Naive thymus-derived CD4-positive, alpha-beta T cell (primary cell): ENCODE measurements around the gene NUTM1. TPM values are rescaled to one million over a fixed set of nuclear protein-coding genes. Genes with fewer than 3 reads are reported as not detected.

Source experiments
- ATAC-seq: fragments of 150-1000 bp; cut with Tn5 transposase; 2 replicates; pipeline ENCODE4 v1.10.0; 2021; ENCODE audit warnings: mild to moderate bottlenecking, moderate library complexity
- CTCF ChIA-PET: fragments of 350-600 bp; sonication (Branson Sonifier 250); formaldehyde crosslinking; loops from one replicate; lab custom pipeline; 2021; ENCODE audit warnings: antibody characterized with exemption; lab: Charles Lee
- POLR2A ChIA-PET: fragments of 350-600 bp; sonication (Branson Sonifier 250); formaldehyde crosslinking; loops from one replicate; lab custom pipeline; 2021; ENCODE audit warnings: antibody characterized with exemption, inconsistent platforms; lab: Charles Lee
- DNase-seq, 9 donors: peaks; one replicate each; pipeline versions ENCODE4 v3.0.0 to v3.0.0-alpha.2; 2020 to 2022; ENCODE audit warnings: mixed read lengths in 1 of 9
- H3K27ac ChIP-seq: one replicate; pipeline ENCODE4 v1.7.0; 2013; ENCODE audit warnings: mild to moderate bottlenecking, low read depth, low read length, moderate library complexity
- H3K27me3 ChIP-seq, 2 donors: one replicate each; pipeline ENCODE4 v1.7.0; 2013; ENCODE audit warnings: low read length in 2 of 2, mild to moderate bottlenecking in 2 of 2, moderate library complexity in 2 of 2; ENCODE audit not compliant: control insufficient read depth in 2 of 2, insufficient read depth in 2 of 2
- H3K36me3 ChIP-seq, 3 experiments: 1 replicate in 2 of 3; 2 replicates in 1 of 3; pipeline ENCODE4 v1.7.0; 2013; ENCODE audit warnings: low read length in 3 of 3, mild to moderate bottlenecking in 3 of 3, moderate library complexity in 1 of 3; ENCODE audit not compliant: insufficient read depth in 3 of 3, control insufficient read depth in 2 of 3
- H3K4me1 ChIP-seq, 2 donors: one replicate each; pipeline ENCODE4 v1.7.0; 2013; ENCODE audit warnings: low read length in 2 of 2, mild to moderate bottlenecking in 2 of 2, moderate library complexity in 1 of 2; ENCODE audit not compliant: control insufficient read depth in 2 of 2, insufficient read depth in 2 of 2
- H3K4me3 ChIP-seq: 2 replicates; pipeline ENCODE4 v1.7.0; 2013; ENCODE audit warnings: mild to moderate bottlenecking, low read length
- H3K9me3 ChIP-seq, 3 experiments: 1 replicate in 2 of 3; 2 replicates in 1 of 3; pipeline ENCODE4 v1.7.0; 2013; ENCODE audit warnings: low read length in 3 of 3; ENCODE audit not compliant: control insufficient read depth in 2 of 3
- H3K27ac Mint-ChIP-seq, 9 donors: one replicate each; pipeline ENCODE4 v1.8.0; 2020 to 2022; ENCODE audit warnings: mixed read lengths in 9 of 9, mild to moderate bottlenecking in 8 of 9, moderate library complexity in 5 of 9, inconsistent platforms in 2 of 9
- H3K27me3 Mint-ChIP-seq, 5 donors: one replicate each; pipeline ENCODE4 v1.8.0; 2021 to 2022; ENCODE audit warnings: mixed read lengths in 5 of 5, mild to moderate bottlenecking in 1 of 5
- H3K36me3 Mint-ChIP-seq, 5 donors: one replicate each; pipeline ENCODE4 v1.8.0; 2020 to 2022; ENCODE audit warnings: mixed read lengths in 5 of 5, mild to moderate bottlenecking in 3 of 5, inconsistent platforms in 1 of 5
- H3K4me1 Mint-ChIP-seq, 7 donors: one replicate each; pipeline ENCODE4 v1.8.0; 2020 to 2022; ENCODE audit warnings: mixed read lengths in 7 of 7, mild to moderate bottlenecking in 3 of 7, inconsistent platforms in 1 of 7
- H3K4me3 Mint-ChIP-seq, 10 donors: one replicate each; pipeline ENCODE4 v1.8.0; 2020 to 2022; ENCODE audit warnings: mild to moderate bottlenecking in 10 of 10, mixed read lengths in 10 of 10, moderate library complexity in 6 of 10, inconsistent platforms in 2 of 10
- H3K9me3 Mint-ChIP-seq, 11 donors: one replicate each; pipeline ENCODE4 v1.8.0; 2020 to 2022; ENCODE audit warnings: mixed read lengths in 11 of 11, mild to moderate bottlenecking in 4 of 11, inconsistent platforms in 1 of 11, moderate library complexity in 1 of 11
- intact Hi-C, 2 donors: fragments of 100-400 bp; cut with micrococcal nuclease; formaldehyde crosslinking; loops; one replicate each; pipeline ENCODE4 v1.15.1; 2023
- polyA plus RNA-seq, 2 donors: library from polyadenylated mRNA; unstranded; fragments of 300-500 nt; fragmentation: Illumina TruSeq; gene quantifications; one replicate each; pipeline ENCODE4 v1.2.3, GENCODE V29; 2021
- total RNA-seq, 6 experiments: library from RNA in 5 of 6; stranded (reverse) in 5 of 6; gene quantifications; 1 replicate in 5 of 6; 2 replicates in 1 of 6; pipeline ENCODE4 v1.2.3 and lab custom pipeline; 2021 to 2026

The NUTM1 gene
- total and polyA plus RNA-seq, 7 experiments from 2014 or later = not detected

DNA sequence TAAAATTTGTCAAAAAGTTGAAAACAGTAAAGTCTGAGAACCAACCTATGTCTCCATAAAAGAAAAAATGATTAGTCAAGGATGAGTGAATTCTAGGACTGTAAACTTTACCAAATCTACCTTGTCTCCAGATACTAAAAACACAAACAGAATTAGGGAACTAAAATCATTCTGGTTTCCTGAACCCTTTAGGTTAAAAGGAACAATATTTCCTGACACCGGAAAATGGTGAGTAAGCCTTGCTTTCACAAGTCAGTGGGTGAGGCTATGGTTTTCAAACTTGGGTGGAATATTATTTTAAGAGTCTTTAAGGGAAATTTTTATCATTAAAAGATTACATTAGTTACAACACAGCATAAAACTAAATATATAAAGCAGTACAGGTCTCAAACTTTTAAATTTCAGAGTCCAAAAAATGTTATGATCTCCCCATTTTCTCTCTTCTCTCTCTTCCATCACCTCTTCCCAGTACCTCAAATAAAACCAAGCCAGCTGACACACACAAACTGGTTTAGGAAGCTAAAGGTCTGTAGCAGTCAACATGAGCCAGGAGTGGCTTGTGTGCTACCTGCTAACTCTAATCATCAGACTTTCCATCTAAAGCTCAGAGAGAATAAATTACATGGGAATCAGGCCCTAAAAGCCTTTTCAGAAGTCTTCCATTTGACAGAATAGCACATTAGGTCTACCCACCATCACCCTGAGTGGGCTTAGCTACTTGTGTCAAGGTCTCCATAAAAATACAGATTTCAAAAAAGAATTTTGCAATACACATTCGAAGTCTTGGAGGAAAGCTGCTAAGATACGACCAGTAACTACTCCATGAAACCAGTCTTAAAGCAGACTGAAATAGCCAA is 7.7 kb upstream of the NUTM1 start:
- no peak for ATAC-seq
- Mint-ChIP-seq H3K27me3 (no peaks in the 10 kb centered on the region), H3K4me3 (peak overlapping the region; percentile 90 to 100 (median 98))

DNA sequence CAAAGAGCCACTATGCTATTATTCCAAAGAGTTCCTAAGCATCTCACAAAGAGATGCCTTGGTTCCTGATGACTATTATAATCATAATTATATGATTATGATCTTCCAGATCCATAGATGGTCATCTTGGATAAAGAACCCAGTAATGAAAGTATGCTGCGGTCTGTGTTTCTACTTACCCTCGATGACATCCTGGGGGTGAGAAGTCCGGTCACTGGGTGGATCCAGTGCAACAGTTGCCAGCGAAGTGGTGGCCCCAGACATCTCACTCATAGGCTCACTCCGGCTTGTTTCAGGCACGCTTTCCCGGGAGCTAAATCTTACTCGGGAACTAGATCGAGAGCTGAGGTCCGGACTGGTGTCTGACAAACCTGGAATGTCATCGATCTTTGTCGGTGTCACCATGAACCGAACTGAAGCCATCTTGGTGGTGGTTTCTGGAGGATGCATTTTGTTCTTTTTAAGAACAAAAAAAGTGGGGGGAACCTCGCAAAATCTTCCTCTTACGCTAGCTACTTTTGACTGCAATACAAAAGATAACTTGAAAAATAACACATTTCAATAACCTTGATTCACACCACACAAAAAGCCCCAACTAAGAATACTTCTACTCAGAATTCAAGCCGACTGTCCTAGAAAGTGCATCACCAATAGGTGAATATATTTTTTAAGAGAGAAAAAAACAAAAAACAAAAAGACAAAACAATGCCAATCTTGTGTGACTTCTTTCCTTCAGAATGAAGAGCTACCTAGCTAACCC is 6.7 kb upstream of the NUTM1 start:
- H3K27me3 ChIP-seq = no peaks in the 10 kb centered on the region
- H3K4me3 ChIP-seq = peak overlapping the region; percentile 96
- Mint-ChIP-seq H3K4me1 (peaks cover 34 to 77% (median 63%) of the 10 kb centered on the region in 7 donors), H3K27ac (peak overlapping the region; percentile 82 to 99 (median 98)), H3K36me3 (peaks cover 3 to 9% (median 8%) of the 10 kb centered on the region in 5 donors), H3K4me3 (peak overlapping the region; percentile 90 to 100 (median 98)), H3K9me3 (no peaks in the 10 kb centered on the region), H3K27me3 (no peaks in the 10 kb centered on the region)
- intact Hi-C loops = loop anchor here (5.0 to 10.0 kb wide), 4 partner anchors 158 to 651 kb away; partner anchors contain the start of genes AVEN (in 1 of the 2), GOLGA8B (in 1 of the 2) and ZNF770 (in 1 of the 2)
- ATAC-seq (no peak), DNase-seq (no peak)
- H3K36me3 ChIP-seq = peaks cover 0 to 17% (median 0%) of the 10 kb centered on the region in 3 experiments
- peak overlapping the region; percentile 92 for H3K27ac ChIP-seq
- ChIA-PET POLR2A (interaction anchor here (0.6 to 7.8 kb wide), 10 partner anchors 8 to 234 kb away, joined by 3 to 151 read pairs (median 4); partner anchors contain the start of genes EMC7, LPCAT4 and PGBD4), CTCF (interaction anchor here (0.6 to 5.3 kb wide), 6 partner anchors 8 to 596 kb away, joined by 3 to 30 read pairs (median 5); partner anchors contain the start of gene LPCAT4)
- H3K9me3 ChIP-seq = no peaks in the 10 kb centered on the region
- H3K4me1 ChIP-seq = peaks cover 33 to 42% of the 10 kb centered on the region in 2 donors

More for the DNA sequence above, 7.7 kb upstream of the NUTM1 start:
- Histone ChIP-seq H3K4me3 (peak overlapping the region; percentile 96), H3K9me3 (no peaks in the 10 kb centered on the region), H3K4me1 (peaks cover 33 to 47% of the 10 kb centered on the region in 2 donors), H3K27me3 (no peaks in the 10 kb centered on the region), H3K36me3 (peaks cover 0 to 13% (median 0%) of the 10 kb centered on the region in 3 experiments), H3K27ac (peak overlapping the region; percentile 92)
- Mint-ChIP-seq H3K9me3 (no peaks in the 10 kb centered on the region), H3K4me1 (peaks cover 33 to 80% (median 66%) of the 10 kb centered on the region in 7 donors), H3K27ac (peak overlapping the region; percentile 82 to 99 (median 98)), H3K36me3 (peaks cover 0 to 4% (median 4%) of the 10 kb centered on the region in 5 donors)
- intact Hi-C loops = loop anchor here (2.0 to 10.0 kb wide), 6 partner anchors 17 to 652 kb away; partner anchors contain the start of genes AVEN (in 1 of the 2), GOLGA8B (in 1 of the 2) and ZNF770 (in 1 of the 2)
- ChIA-PET CTCF (interaction anchor here (1.1 to 5.3 kb wide), 2 partner anchors 32 to 94 kb away, joined by 4 to 27 read pairs; partner anchors contain the start of gene LPCAT4), POLR2A (interaction anchor here (0.7 to 7.8 kb wide), 7 partner anchors 7 to 51 kb away, joined by 3 to 151 read pairs (median 19); partner anchors contain the start of gene LPCAT4)
- peak in 1 of 9 donors; percentile 23 for DNase-seq

GRCh38 chr15:34336991-34337556 is 6.0 kb upstream of the NUTM1 start:
- H3K27ac Mint-ChIP-seq = peak overlapping the region; percentile 82 to 99 (median 98)
- ChIA-PET POLR2A (interaction anchor here (0.6 to 7.8 kb wide), 16 partner anchors 8 to 246 kb away, joined by 3 to 151 read pairs (median 4); partner anchors contain the start of genes EMC4, EMC7, GOLGA8B and LPCAT4), CTCF (interaction anchor here (0.6 to 5.3 kb wide), 4 partner anchors 9 to 30 kb away, joined by 4 to 30 read pairs (median 16); partner anchors contain the start of gene LPCAT4)
- H3K9me3 ChIP-seq = no peaks in the 10 kb centered on the region
- peak overlapping the region; percentile 96 for H3K4me3 ChIP-seq
- H3K27ac ChIP-seq = peak overlapping the region; percentile 92
- intact Hi-C loops = loop anchor here (1.0 to 10.0 kb wide), 10 partner anchors 9 to 650 kb away; partner anchors contain the start of genes AVEN (in 1 of the 2), EMC4 (in 1 of the 2), EMC7 (in 1 of the 2) and GOLGA8B (in 1 of the 2)
- peaks cover 4 to 14% (median 12%) of the 10 kb centered on the region in 5 donors for H3K36me3 Mint-ChIP-seq
- H3K4me1 ChIP-seq = peaks cover 32 to 42% of the 10 kb centered on the region in 2 donors
- no peaks in the 10 kb centered on the region for H3K27me3 ChIP-seq
- H3K9me3 Mint-ChIP-seq = no peaks in the 10 kb centered on the region
- H3K27me3 Mint-ChIP-seq = no peaks in the 10 kb centered on the region
- peak overlapping the region; percentile 90 to 100 (median 98) for H3K4me3 Mint-ChIP-seq
- DNase-seq = peak in 3 of 9 donors; percentile 19 to 35 (median 33)
- peak; percentile 1 for ATAC-seq
- H3K36me3 ChIP-seq = peaks cover 0 to 21% (median 0%) of the 10 kb centered on the region in 3 experiments
- peaks cover 36 to 77% (median 63%) of the 10 kb centered on the region in 7 donors for H3K4me1 Mint-ChIP-seq

GRCh38 chr15:34337557-34338306 is 5.4 kb upstream of the NUTM1 start, which contains the start of gene SLC12A6:
TSS of gene SLC12A6 (minus strand) at chr15:34337781. CDS start at chr15:34336680, 1,101 bp downstream.
- intact Hi-C loops = loop anchor here (1.0 to 10.0 kb wide), 12 partner anchors 9 to 650 kb away; partner anchors contain the start of genes AVEN (in 2 of the 2), EMC7 (in 2 of the 2), GOLGA8B (in 2 of the 2) and LPCAT4 (in 2 of the 2)
- Mint-ChIP-seq H3K4me1 (peaks cover 35 to 72% (median 60%) of the 10 kb centered on the region in 7 donors), H3K36me3 (peaks cover 4 to 14% (median 12%) of the 10 kb centered on the region in 5 donors), H3K9me3 (no peaks in the 10 kb centered on the region), H3K27ac (peak within 1 kb of the TSS; percentile 82 to 99 (median 98)), H3K4me3 (peak within 1 kb of the TSS; percentile 90 to 100 (median 98)), H3K27me3 (no peaks in the 10 kb centered on the region)
- Histone ChIP-seq H3K9me3 (no peaks in the 10 kb centered on the region), H3K4me3 (peak within 1 kb of the TSS; percentile 96), H3K4me1 (peaks cover 30 to 41% of the 10 kb centered on the region in 2 donors), H3K27me3 (no peaks in the 10 kb centered on the region), H3K36me3 (peaks cover 0 to 21% (median 0%) of the 10 kb centered on the region in 3 experiments), H3K27ac (peak within 1 kb of the TSS; percentile 92)
- ChIA-PET POLR2A (interaction anchor here (0.6 to 7.8 kb wide), 16 partner anchors 9 to 299 kb away, joined by 3 to 151 read pairs (median 4); partner anchors contain the start of genes AVEN, EMC4, EMC7 and GOLGA8B), CTCF (interaction anchor here (0.7 to 5.3 kb wide), 5 partner anchors 9 to 96 kb away, joined by 3 to 30 read pairs (median 6); partner anchors contain the start of gene LPCAT4)
- DNase-seq (peak; percentile 90 to 93 (median 92)), ATAC-seq (peak; percentile 94)
